ENCODE results near the gene CDKN1C.
"Not testable (repeated sequence)": the region's sequence is repeated elsewhere in the genome, so short reads cannot be mapped to it uniquely, and the experiment has no call there.

CDKN1C gene

DNA sequence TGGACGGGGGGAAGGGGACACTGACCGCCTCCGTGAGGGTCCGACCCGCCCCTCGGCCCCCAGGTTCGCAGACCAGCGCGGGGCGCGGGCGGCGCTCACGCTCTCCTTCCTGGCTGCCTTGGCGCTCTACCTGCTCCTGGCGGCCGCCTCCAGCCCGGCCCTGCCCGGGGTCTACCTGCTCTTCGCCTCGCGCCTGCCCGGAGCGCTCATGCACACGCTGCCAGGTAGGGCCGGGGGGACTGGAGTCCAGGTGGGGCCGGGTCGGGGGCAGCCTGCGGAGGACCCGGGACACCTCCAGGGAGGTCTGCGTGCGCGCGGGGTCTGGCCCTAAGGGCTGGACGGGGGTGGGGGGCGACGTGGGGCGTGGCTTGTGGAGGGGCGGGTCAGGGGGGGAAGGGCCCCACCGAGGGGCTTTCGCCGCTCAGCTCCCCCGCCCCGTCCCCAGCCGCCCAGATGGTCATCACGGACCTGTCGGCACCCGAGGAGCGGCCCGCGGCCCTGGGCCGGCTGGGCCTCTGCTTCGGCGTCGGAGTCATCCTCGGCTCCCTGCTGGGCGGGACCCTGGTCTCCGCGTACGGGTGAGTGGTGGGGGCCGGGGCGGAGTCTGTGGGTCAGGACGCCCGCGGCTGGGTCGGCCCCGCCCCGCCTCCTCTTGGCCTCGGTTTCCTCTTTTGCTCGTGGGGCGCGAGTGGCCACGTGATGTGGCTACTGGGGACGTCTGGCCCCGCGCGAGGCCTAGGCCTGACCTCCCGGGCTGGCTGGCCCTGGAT lies 23.7 kb upstream of the CDKN1C start:
- DNase-seq (ENCODE audit: low spot score): no peak

DNA sequence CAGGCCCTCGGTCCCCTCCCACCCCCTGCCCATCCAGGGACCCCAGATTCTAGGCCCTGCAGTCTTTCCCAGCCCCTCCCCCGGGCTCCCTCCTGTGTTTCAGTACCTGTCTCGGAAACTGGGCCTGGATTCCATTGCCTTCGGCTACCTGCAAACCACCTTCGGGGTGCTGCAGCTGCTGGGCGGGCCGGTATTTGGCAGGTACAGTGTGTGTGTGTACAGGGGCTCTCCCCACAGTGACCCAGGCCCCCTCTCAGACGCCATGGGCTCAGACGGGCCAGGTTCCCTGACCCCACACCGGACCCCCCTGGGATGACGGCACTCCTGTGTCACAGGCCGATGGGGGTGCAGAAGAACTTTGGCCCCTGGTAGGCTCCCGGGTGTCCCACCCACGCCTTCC lies 22.6 kb upstream of the CDKN1C start:
- no peak for DNase-seq (ENCODE audit: low spot score)

DNA sequence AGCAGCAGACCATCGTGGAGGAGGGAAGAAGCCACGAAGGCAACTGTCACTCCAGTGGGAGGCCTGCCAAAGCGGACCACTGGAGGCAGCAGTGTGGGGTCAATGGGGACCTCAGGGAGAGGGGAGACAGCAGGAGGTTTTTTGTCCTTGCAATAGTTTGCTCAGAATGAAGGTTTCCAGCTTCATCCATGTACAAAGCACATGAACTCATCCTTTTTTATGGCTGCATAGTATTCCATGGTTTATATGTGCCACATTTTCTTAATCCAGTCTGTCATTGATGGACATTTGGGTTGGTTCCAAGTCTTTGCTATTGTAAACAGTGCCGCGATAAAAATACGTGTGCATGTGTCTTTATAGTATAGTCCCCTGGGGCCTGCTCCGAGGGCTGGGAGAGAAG lies 19.7 kb upstream of the CDKN1C start:
- not testable (repeated sequence) for DNase-seq (ENCODE audit: low spot score)

DNA sequence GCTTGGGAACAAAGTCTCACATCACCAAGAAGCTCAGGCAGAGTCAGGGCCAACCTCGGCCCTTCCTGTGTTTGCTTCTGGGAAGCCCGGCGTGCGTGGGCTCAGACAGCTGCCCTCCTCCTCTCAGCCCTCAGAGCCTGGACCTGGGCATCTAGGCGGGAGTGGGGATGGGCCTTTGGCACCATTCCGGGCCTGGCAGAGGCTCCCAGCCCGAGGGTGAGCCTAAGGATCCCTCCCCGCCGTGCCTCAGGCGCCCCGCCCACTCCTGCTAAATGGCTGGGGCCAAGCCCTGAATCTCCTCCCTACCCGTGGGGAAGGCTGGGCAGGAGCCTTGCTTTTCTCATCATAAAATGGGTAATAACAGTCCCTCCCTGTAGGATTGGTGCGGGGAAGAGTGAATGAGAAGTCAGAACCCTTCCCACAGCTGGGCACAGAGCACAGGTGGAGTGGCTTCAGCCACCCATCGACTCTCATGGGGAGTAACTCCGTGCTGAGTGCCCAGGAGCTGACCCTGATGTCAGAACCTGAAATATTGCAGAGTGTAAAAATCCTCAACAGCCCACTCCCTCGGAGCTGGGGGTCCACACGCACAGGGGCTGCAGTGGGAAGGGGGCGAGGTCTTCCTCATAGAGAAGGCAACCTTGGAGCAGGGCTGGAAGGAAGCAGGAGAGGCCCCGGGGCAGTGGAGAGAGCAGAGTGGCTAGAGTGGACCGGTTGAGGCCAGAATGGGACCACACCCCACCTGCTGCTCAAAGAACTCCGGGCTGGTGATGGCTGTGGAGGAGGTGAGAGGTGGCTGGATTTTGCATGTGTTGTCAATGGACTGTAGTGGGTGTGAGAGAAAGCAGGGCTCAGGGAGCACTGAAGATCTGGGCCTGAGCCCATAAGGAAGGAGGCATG lies 18.8 kb upstream of the CDKN1C start:
- DNase-seq (ENCODE audit: low spot score): no peak

DNA sequence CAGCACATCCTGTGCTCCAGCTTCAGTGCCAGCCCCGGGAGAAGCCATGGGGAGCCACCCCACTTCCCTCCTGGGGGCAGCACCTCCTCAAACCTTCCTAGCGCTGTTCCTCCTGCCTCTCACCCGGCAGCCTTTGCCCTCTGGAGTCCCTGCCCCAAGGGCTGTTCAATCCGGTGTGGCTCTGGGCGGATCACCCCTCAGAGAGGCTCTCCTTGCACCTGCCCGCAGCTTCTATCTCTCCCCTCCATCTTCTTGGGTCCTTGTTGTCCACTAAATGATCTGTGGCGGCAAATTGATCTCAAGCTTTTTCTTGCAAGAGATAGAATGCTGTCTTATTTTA lies 18.1 kb upstream of the CDKN1C start:
- DNase-seq (ENCODE audit: low spot score): no peak

DNA sequence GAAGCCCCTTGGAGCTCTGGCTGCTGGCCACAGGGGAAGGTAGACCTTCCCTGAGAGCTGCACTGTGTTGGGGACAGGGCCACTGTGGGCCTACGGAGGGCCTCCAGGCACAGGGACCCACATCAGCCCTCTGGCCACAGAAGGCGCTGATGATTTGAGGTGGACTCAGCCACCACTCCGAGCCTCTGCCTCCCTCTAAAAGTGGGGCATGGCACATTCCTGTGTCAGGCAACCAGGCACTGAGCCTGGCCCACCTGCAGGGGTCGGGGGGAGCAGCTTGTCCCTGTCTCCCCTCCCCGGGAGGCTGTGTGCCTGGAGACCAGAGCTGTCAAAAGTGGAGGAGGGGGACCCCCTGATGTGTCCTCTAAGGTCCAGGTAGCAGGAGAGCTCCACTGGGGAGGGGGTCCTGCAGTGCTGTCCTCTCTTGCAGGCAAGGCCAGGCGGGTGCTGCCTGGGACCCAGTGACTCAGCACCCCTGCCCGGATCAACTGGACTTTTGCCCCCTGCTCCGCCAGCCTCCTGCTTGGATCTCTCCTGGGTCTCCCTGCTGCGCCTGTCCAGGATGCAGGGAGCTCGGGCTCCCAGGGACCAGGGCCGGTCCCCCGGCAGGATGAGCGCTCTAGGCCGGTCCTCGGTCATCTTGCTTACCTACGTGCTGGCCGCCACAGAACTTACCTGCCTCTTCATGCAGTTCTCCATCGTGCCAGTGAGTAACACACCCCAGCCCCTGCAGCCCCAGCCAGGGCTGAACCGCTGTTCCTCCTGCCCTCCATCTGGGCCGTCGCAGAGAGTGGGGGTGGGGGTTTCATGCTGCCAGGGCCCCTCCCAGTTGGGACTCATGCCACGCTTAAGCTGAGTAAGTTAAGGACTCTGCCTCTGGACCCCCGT lies 17.5 kb upstream of the CDKN1C start:
- DNase-seq (ENCODE audit: low spot score): no peak

DNA sequence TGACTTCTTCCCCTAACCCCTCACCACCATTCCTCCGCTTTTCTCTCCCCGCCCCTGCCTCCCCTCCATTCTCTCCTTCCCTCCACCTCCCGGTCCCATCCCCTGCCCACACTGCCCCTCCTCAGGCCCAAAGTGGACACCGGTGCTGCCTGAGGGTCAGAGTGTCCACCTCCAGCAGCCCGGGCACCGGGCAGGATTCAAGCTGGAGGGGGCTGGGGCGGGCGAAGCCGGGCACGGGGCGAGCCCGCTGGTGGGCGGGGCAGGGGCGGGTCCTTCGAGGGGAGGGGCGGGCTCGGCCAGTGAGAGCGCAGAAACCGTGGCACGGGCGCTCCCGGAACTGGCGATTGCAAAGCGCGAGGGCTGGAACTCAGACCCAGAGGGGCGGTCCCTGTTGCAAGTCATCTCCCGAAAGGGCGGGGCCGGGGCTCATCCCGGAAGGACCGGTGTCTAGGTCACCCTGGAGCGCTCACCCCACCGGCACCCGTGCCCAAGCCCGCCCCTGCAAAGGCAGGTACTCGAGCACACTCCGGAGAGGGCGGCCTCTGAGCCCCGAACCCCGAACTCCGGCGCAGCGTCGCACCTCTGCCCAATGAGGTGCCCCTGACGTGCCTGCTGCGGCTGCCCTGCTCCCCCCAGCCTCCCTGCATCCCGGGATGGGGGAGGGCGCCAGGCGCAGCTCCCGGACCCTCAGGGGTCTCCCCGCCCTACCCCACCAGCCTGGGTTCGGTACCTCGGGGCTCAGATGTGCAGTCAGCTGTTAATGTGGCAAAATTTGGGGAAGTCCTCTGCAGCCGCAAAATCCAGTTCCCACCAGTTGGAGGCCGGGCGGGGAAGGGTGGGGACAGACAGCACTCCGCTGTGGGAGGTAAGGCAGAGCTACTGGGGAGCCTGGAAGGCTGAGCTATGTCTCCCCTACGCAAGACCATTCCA lies 16.5 kb upstream of the CDKN1C start:
- DNase-seq (ENCODE audit: low spot score): peak; percentile 99

DNA sequence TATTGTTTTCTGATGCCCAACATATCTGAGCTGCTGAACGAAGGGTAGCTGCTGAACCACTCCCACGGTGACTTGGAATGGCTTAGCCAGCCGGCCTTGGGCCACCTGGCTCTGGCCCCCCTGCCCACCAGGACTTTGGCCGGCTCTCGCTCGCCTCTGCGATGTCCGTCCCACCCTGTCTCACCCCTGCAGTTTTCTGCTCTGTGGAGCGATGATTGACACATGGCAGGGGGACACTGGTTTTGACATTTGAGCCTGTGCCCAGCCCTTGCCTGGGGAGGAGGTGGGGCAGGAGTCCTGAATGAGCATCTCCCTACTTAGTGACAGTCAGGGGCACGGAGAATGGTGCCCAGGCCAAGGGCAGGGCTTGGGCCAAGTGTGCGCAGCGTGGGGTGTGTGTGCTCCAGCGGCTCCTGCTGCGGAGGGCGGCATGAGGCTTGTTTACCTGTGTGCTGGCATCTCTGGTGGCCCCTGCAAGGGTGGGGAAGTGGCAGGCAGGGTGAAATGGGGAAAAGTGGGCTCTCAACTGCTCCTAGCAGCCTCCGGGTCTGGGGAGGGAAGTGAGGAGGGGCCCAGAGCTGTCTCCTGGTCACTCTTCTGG lies 15.7 kb upstream of the CDKN1C start:
- DNase-seq (ENCODE audit: low spot score): no peak

DNA sequence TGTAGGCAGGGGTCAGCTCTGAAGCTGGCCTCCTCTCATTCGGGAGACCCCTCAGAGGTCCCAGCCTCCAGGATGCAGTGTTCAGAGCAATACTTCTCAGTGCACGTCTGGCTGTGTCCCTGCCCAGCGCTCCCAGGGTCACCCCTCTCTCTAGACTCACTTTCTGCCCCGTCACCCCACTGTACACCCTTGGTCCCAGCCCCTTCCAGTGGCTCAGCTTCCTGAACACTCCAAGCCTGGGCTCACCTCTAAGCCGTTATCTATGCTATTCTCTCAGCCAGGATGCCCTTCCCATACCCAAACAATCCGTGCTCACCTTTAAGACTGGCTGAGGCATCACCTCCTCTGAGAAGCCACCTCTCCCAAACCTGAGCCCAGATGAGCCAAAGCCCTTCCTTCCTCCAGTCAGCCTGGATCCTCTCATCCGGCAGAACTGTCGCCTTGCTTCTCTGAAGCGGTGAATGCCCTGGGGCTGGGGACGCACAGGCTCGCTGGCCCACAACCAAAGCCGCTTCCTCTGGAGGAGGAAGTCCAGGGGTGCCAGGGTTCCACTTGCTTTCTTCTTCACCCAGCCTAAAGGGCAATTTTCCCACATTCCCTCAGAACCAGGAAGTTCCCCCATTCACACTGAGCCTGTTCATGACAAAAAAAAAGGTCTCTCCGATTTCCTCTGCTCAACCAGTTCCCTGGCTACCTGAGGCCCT lies 13.7 kb upstream of the CDKN1C start:
- no peak for DNase-seq (ENCODE audit: low spot score)

DNA sequence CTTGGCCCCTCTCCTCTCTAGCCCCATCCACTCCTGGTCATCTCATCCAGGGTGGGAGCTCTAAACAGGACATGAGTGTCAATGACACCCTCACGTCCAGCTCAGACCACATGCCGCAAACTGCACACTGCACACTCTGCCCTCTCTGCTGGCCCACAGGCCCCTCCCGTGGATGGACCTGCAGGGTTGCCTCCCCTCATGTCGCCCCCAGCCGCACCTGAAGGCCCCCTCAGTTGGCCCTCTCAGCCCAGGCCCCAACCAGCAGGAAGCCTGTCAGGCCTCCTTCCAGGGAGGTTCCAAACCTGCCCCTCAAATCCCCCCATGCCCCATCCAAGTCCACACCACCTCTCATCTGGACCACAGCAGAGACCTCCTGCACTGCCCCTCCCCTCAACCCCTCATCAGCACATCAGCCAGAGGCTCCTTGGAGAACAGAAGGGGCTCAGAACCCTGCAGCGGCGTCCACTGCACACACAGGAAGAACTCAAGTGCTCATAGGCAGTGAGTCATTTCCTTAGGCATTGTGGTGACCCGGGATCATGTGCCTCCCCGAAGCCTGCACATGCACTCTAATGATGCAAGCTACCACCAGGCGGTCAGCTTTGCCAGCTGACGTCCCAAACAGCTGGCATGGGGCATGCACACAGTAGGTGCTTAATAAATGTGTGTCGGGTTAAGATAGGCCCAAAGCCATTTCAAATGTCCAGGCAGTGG lies 12.9 kb upstream of the CDKN1C start:
- peak; percentile 95 for DNase-seq (ENCODE audit: low spot score)

DNA sequence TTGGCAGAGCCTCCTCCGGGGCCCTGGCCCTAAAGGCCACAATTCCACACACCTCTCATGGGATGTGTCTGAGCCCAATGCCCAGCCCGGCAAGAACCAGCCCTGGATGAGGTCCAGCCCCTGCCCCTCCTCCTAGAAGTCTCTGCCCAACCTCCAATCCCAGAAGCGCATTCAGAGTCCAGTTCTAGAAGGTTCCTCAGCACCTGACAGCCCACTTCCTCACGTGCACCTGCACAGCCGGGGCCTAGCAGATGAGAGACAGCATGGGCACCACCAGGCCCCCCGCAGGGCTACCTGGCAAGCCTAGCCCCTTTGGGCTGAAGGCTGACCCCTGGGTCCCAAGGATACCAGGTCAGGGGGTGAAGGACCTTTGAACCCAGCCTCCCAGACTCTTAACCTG lies 11.5 kb upstream of the CDKN1C start:
- no peak for DNase-seq (ENCODE audit: low spot score)

DNA sequence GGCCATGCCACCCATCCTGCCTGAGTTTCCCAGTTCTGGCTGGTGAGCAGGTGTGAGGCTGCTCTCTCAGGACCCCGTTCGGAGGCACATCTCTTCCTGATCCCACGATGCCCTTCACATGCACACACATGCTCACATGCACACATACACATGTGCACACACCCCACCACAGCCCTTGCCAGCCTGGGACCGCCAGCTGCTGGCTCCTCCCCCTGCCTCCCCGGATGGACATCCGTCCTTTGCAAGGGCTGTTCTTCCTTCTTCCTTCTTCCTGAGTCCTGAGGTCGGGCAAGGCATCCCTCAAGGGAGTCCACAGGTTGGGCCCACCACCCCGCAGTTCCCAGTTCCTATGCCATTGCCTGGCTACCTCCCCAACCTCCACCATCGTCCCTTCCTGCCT lies 10.5 kb upstream of the CDKN1C start:
- DNase-seq (ENCODE audit: low spot score): no peak

DNA sequence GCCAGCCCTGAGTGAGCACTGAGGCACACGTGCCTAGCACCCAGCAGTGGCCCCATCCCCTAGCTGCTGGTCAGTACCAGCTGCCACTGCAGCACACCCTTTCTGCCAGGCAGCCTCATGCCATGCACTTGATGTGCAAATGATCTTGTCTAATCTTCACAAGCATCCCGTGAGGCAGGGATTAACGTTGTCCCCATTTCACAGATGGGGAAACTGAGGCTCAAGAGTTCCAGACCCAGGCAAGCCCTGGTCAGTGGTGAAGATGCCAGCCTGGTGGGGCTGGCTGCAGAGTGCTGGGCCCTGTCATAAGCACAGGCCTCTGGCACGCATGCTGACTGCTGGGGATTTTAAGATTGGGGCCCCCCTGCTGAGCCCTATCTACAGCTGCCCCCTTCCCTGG lies 8.4 kb upstream of the CDKN1C start:
- no peak for DNase-seq (ENCODE audit: low spot score)

DNA sequence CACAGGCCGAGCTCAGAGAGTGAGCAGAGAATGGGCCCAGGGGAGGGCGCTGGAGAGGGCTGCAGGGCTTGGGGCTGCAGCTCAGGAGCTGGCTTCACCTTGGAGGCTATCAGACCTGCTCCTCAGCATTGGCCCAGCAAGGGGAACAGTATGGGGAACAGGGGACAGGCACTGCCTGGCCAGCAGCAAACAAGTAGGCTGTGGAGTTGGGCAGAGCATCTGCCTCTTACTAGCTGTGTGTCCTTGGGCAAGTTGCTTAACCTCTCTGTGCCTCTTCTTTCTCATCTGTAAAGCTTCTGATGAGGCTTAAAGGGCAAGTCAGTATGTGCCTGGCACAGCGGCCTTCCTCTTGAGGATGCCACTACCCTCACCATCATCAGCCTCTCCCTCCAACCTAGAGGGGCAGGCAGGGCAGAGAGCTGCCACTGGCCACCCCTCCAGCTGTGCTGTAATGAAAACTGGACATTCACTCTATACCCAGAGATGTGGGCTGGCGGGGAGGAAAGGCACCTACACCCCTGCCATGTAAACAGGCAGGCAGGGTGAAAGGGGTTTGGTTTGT lies 7.5 kb upstream of the CDKN1C start:
- DNase-seq (ENCODE audit: low spot score): no peak

DNA sequence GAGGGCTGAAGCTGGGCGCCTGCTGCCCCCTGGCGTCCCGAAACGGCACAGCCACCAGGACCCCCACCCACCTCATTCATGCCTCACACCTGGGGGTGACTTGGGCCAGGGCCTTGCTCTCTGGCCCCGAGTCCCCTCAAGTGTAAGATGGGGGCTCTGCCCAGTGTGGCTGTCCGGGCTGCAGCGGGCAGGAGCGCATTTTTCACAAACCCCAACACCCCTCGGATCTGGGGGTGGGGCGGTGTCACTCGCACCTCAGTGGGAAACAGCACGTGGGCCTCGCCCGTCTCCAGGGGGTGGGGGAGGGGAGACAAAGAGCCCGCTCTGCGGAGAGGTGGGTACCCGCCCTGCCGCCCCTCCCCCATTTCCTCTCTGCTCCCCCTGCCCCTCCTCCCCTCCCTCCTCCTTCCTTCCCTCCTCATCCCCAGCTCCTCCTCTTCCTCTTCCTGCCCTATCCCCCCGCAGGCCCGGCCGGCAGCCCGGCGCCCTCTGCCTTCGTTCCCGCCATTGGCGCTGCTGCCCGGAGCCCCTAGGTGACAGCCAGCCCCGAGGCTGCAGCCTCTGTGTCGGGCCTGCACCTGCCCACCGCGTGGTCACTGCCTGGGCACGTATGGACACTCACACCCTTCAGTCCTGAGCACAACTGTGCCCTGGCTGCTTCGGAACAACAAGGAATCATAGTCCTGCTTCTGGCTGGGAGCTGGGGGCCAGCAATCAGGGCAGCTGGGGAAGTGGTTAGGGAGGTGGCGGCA lies 6.8 kb upstream of the CDKN1C start:
- peak; percentile 84 for DNase-seq (ENCODE audit: low spot score)

DNA sequence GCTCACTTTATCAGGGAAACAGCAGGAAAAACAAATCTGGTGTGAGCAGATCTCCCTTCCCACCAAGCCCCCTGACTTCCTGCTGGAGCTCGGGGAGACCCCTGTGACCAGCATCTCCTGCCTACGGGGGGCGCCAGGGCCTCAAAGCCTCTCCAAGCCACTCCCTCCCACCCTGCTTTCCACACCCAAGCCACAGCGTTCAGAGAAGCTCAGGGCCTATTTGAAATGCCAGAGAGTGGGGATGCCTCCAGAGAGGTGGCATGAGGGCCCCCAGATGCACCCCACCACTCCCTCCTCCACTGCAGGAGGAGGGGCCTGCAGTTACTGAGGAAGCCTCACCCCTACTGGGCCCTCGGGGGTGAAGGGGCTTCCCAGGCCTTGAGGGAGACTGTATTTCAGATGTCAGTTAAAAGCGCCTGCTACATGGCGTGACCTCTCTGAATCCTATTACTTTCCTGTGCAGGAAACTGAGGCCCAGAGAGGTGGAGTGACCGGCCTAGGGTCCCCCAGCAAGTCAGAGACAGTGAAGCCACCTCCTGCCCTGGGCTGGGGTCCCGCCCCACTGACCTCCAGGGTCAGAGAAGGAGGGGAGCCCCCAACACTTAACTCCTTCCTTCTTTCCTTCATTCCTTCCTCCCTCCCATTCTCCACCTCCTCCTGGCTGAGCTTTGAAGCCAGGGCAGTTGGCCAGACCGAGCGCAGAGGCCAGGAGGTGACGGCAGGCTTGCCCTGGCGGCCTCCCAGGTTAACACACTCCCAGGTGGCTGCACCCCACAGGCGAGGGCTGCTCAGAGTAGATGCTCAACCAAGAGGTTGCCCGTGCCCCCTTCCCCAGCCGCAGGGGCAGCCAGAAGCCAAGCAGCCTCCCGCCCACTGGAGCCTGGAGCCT lies 6.0 kb upstream of the CDKN1C start:
- DNase-seq (ENCODE audit: low spot score): no peak

DNA sequence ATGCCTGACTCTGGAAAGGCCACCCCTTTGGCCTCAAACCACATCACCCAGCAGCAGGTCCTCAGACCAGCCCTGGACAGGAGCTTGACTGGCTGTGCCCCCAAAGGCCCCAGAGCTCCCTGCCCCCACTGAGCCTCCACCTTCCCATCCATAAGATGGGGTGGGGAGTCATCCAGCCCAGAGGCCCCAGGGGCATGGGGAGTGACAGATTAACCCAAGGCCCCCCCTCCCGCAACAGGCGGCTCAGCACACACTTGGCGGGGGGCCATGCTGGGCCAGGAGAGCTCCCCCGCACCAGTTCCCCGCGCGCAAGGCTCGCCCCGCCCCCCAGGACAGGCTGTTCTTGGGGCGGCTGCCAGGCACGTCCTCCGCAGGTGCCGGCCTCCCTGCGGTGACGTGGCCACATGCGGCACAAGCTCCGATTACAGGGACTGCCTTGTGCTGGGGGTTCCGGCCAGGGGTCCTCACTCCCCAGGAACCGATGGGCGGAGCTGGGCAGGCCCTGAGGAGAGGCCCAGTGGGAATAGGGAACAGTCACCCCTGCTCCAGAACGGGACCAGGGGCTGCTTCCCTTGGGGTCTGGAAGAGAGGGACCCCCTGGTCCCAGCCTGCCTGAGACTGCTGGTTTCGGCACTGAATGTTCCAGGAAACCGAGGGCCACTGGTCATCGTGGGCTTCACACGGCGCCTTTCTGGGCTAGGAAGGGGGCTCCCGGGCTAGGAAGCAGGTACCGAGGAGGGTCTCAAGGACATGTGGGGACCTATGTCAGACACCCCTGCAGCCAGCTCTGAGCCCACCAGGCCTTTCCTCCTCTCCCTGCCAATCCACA lies 5.1 kb upstream of the CDKN1C start:
- no peak for DNase-seq (ENCODE audit: low spot score)

Data from hepatic stellate cell (primary cell).